ENCODE measurements around the gene TSPAN5.
"Not testable (repeated sequence)": the region's sequence is repeated elsewhere in the genome, so short reads cannot be mapped to it uniquely, and the experiment has no call there.

TSPAN5 gene

DNA sequence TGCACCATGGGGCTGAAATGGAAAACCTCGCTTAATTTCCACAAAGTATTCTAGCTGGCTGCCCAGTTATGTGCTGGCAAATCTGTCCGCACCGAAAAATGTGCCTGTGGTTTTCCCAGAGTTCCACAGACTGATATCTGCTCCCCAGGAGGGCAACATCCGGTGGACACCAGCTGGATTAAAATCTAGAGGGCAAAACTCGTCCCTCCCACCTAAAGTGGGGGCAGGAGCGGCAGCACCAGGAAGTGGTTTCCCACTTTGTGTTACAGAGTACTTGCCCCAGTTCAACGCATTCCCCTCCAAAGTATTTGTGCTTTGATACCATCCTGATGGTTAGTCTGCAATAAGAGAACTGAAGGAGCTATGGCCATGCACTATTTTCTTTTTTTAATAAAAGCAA lies 187.6 kb downstream of the TSPAN5 start:
- DNase-seq (ENCODE audit: insufficient read length, low spot score), result no peak
- no peak for FAIRE-seq

DNA sequence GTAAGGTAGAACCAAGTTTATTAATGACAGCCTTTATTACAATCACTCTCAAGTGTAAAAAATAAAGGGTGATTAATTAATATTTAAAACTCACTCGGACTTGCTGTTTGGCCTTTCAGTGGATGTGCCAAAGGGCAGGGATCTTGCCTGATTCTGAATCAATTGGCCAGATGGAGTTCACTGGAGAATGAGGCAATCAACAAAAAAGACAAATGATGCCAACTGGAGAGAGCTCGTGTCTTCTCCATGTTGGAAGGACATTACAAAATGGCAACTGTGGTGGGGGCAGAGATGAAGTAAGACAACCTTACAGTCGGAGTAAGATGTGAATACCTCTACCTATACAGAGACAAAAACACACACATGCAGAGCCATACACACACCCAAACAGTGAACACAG lies 188.0 kb downstream of the TSPAN5 start:
- DNase-seq (ENCODE audit: insufficient read length, low spot score), result no peak
- FAIRE-seq, result no peak

DNA sequence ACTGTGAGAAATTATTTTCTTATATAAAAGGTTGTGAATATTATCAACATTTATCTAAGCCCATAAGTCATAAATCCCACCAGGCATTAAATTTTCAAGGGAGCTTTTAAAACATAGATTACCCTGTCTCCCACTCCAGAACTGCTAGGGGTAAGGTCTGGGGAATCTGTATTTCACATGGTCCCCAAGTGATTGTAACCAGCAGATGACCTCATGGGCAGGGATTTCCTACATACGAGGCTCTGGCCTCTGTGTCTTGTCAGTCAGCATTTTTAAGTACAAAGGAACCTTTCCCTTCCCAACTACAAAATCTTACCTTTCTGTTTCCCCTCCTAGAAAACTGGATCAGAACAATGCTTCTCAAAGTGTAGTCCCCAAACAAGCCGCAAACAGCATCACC lies 188.6 kb downstream of the TSPAN5 start:
- no peak for FAIRE-seq

DNA sequence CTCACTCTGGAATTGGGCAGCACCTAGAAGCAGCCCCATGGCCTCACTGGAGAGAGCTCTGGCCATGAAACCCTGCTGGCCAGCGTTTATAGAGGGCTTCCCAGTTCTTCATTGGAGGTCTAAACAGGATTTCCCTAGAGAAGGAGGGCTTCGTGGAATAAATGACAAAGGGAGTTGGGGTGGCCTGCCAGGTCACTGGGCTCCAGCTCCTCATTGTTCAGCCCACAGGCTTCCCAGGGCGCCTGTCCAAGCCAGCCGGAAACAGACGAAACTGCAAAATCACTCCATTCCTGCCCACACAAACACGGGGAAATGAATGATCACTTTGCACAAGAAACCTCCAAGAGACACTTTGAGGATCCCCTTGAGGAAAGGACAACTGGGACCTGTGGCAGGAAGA lies 189.7 kb downstream of the TSPAN5 start:
- no peak for FAIRE-seq
- no peak for DNase-seq (ENCODE audit: insufficient read length, low spot score)

More for the DNA sequence above, 188.6 kb downstream of the TSPAN5 start:
- no peak for DNase-seq (ENCODE audit: insufficient read length, low spot score)

DNA sequence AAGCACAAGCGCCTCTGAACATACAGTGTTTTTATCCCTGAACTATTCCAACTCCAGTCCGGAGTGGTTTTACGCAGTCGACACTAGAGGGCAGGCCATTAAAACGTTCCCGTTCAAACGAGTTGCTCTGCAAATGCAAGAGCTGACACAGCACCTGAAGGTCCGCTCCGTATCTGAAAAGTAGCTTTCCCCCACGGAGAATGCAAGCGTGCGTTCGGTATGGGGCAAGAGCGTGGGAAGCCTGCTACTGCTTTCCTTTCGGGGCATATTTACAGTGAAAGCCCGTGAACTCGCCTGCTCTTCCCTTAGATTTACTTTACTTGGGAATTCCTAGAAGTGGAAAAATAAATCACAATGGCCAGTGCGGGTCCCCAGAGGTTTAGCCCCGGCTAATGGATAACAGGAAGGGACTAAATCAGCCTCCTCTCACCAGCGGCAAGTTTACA lies 190.8 kb downstream of the TSPAN5 start:
- DNase-seq (ENCODE audit: insufficient read length, low spot score) (peak; percentile 52), FAIRE-seq (peak; percentile 95)

DNA sequence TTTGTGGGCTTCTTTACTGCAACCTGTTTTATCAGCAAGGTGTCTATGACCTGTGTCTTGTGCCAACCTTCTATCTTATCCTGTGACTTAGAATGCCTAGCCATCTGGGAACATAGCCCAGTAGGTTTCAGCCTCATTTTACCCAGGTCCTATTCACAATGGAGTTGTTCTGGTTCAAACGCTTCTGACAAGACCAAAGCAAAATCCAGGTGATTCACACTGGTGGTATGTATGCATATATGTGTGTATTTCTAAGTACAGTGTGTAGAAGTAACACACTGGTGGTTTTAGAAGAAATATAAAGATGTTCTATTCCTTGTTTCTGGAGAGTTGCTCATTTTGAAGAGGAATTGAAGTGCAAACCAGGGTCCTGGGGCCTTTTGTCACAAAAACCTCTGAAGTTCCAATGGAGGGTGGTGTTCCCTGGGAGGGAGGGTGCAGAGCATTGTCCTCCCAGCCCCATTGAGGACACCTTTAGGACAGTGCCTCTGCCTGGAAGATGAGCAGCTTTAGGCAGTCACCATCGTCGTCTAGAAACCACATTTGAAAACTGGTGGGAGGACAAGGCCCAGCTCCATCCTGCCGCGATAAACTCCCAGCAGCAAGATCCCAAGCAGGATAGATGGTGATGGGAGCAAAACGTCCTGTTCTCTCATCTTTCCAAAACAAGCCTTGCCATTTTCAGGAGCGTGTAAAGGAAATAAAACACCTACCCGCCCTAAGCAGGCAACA lies 191.4 kb downstream of the TSPAN5 start:
- FAIRE-seq (no peak), DNase-seq (ENCODE audit: insufficient read length, low spot score) (no peak)

DNA sequence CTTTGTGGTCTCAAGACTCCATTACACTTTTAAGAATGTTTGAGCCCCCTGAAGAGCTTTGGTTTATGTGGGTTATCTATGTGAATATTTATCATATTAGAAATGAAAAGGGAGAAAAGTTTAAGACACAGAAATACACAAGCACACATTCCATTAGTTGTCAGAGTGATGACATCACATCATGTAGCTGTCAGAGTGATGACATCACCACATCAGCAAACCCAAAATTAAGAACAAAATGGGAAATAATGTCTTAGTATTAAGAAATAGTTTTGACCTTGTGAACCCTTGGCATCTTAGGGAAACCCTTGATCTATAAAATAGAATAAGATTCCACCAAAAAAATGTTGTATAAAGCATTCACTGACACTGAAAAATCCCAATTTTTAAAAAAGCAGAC lies 195.9 kb downstream of the TSPAN5 start:
- DNase-seq (ENCODE audit: insufficient read length, low spot score), result no peak
- FAIRE-seq, result no peak

DNA sequence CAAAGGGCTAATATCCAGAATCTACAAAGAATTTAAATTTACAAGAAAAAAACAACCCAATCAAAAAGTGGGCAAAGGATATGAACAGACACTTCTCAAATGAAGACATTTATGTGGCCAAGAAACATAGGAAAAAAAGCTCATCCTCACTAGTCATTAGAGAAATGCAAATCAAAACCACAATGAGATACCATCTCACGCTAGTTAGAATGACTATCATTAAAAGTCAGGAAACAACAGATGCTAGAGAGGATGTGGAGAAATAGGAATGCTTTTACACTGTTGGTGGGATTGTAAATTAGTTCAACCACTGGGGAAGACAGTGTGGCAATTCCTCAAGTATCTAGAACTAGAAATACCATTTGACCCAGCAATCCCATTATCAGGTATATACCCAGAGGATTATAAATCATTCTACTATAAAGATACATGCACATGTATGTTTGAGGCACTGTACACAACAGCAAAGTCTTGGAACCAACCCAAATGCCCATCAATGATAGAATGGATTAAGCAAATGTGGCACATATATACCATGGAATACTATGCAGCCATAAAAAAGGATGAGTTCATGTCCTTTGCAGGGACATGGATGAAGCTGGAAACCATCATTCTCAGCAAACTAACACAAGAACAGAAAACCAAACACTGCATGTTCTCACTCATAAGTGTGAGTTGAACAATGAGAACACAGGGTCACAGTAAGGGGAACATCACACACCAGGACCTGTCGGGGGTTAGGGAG lies 197.1 kb downstream of the TSPAN5 start:
- DNase-seq (ENCODE audit: insufficient read length, low spot score); FAIRE-seq: not testable (repeated sequence)

DNA sequence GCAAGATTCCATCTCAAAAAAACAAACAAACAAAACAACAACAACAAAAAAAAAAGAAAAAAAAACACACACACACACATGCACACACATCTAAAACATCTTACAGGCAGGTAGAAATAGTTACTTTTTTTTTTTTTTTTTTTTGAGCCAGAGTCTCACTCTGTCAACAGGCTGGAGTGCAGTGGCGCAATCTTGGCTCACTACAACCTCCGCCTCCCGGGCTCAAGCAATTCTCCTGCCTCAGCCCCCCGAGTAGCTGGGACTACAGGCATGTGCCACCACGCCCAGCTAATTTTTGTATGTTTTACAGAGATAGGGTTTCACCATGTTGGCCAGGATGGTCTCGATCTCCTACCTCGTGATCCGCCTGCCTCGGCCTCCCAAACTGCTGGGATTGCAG lies 201.0 kb downstream of the TSPAN5 start:
- FAIRE-seq; DNase-seq (ENCODE audit: insufficient read length, low spot score): not testable (repeated sequence)

DNA sequence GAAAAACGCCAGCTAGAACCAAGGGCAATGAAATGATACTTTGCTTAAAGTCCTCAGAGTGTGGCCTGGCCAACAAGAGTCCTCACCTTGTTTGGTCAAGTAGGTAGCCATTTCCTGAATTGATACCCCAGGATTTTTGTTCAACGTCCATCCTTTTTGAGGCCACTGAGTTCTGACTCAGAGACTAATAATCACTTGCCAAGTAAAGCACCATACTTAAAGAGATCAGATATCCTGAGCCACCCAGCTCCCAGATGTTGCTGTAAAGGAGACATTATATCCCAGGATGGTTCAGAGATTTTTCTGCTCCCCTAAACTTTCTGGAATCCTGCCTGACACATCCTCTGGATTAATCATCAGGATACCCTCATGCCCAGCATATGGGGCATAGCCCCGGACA lies 206.3 kb downstream of the TSPAN5 start:
- DNase-seq (ENCODE audit: insufficient read length, low spot score) (no peak), FAIRE-seq (no peak)

DNA sequence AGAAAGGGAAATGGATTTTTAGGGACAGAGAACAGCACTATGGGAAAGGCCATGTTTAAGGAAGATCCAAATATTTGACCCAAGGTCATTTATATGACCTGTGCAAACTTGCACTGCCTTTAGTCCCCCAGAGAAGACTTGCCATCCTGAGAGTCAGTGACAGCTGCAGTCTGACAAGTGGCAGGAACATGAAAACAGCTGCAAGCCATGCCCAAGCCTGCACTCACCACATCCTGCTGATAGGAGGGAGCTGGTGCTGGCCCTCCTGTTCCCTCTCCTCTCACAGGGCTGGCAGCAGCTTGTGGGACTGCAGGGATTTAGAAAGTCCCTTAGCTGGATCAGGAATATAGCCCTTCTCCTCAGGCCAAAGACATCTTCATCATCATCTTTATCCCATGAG lies 209.5 kb downstream of the TSPAN5 start:
- no peak for DNase-seq (ENCODE audit: insufficient read length, low spot score)
- no peak for FAIRE-seq

DNA sequence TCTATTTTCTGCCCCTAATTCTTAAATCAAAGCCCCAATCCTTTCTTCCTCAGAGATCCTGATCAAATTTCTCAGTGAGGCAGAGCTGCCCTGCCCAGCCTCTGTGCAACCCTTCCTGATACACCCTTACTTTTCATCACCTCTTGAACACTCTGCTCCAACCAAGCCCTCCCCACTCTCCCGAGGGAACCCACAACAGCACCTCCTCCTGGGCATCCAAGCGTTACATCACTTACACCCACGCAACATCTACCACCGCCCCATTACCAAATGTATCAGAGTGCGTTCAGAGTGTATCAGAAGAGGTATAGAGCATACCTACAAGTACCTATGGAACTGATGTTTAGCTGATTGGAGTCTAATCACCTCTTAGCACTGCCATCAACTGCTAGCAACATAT lies 210.8 kb downstream of the TSPAN5 start:
- FAIRE-seq, result peak; percentile 69
- DNase-seq (ENCODE audit: insufficient read length, low spot score), result no peak

DNA sequence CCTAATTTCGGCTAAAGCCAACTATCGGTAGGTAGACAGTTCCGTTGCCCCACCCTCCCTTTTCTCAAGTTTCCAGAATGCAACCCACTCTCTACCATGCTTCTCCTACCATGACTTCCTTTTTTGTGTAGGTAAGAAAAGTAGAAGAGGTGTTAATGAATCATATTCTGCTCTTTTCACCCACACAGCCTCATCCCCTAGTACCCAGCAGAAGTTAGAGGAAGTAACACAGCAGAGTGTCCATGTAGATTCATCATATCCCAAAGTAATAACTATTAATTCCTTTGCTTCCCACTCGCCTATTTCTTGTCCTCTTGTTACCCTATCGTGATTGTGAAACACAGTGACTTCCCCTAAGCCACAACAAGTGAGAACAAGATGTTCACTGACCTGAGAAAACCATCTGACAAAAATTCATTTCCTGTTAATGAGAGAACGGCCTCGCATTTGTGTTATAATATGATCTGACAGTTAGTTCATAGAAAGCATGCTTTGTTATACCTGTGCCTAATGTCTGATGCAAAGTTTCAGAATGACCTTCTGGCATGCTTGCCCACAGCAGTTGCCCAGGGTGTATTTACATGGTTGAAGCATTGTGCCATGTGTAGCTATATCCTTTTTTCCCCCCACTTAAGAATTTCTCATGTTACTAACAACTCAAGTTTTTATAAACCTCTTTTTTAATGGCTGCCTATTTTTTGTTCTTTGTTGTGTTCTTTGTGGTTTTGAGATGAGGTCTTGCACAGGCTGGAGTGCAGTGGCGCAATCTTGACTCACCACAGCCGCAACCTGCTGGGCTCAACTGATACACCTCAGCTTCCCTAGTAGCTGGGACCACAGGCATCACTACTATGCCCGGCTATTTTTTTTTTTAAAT lies 211.7 kb downstream of the TSPAN5 start:
- peak; percentile 9 for DNase-seq (ENCODE audit: insufficient read length, low spot score)
- FAIRE-seq, result peak; percentile 93

DNA sequence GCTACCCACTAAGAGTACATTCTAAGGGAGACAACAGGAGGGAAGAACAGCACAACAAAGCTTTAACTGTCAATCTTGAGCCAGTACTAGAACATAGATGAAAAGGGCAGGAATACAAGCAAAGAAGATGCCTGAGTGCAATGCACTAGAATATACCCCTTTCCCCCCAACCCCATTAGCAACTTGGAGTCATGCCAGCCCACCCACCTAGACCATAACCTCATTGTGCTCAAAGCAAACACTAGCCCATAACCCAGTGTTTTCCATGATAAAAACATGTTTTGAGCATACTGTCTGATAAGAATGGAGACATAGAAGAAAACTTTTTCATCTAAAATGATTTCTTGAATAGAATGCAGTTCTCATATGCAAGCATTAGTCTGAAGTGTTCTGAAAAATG lies 214.0 kb downstream of the TSPAN5 start:
- FAIRE-seq (no peak), DNase-seq (ENCODE audit: insufficient read length, low spot score) (no peak)

DNA sequence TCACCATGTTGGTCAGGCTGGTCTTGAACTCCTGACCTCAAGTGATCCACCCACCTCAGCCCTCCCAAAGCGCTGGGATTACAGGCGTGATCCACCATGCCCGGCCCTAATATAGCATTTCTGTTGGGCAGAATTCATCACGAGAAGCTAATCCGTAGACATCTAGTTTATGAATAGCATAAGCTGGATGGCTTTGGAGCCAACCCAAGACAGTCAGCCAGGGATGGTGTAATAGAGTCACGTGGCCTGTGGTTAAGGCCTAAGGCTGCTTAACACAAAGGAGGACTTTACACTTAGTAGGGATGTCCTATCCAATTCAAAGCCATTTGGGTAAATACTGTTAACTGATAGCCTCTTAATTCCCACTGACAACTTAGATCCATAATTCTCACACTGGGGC lies 223.6 kb downstream of the TSPAN5 start:
- FAIRE-seq (no peak), DNase-seq (ENCODE audit: insufficient read length, low spot score) (no peak)

DNA sequence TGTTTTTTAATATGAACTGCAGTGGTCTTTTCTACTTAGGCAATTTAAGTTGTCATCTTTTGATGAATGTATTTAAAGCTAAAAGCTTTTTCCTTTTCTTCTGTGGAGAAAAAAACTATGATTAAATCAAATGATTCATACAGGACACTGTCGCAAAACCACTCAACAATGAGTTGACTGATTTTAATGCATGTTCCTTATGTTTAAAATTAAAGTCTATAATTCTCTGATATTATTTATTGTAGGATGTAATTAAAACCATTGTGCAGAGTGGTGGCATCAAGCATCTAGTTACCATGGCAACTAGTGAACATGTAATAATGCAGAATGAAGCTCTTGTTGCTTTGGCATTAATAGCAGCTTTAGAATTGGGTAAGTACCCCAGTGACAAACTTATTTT lies 224.7 kb downstream of the TSPAN5 start:
- FAIRE-seq (no peak), DNase-seq (ENCODE audit: insufficient read length, low spot score) (no peak)

DNA sequence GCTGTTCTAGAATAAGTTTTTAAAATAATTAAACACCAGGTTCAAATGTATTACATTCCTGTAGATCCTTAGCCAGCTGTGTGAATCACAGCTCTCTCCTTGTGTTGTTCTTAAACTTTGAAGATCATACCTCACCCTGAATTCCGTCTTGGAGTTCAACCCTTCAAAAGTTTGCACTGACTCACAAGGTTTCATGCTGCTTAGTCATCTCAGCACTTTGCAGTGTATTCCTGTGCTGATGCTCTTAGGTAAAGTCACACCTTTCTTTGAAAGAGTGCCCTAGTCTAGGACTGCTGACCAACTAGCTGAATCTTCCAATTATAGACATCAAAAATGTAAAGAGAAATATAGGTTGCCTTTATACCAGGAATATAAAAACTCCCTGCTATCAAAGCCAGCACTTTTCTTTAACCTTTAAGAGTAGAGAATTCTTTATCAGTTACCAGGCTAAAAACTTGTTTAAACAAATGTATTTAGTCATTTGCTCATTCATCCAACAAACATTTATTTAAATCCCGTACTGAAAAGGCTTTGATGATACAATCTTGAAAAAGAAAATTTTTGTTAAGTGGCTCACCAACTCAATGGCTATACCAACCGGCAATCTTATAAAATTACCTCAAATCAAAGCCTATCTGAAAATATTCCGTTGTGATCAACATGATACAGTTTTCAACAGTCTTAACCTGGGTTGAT lies 227.6 kb downstream of the TSPAN5 start:
- no peak for DNase-seq (ENCODE audit: insufficient read length, low spot score)
- FAIRE-seq, result no peak

DNA sequence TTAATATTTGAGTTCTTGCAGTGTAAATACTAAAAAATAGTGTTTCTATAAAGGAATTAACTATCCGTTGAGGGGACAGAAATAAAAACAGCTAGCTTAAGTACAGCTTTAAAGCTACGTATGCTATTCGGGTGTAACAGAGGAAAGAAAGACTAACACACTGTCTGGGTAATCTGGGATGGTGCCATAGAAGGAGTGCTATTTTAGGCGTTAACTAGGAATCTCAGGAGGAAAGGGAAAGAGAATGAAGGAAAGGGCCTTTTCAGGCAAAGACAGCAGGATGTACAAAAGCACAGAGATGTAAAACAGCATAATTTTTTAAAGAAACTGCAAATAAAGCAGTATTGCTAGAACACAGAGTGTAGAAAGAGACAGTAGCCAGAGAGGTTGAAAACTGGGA lies 235.4 kb downstream of the TSPAN5 start:
- no peak for DNase-seq (ENCODE audit: insufficient read length, low spot score)
- no peak for FAIRE-seq

DNA sequence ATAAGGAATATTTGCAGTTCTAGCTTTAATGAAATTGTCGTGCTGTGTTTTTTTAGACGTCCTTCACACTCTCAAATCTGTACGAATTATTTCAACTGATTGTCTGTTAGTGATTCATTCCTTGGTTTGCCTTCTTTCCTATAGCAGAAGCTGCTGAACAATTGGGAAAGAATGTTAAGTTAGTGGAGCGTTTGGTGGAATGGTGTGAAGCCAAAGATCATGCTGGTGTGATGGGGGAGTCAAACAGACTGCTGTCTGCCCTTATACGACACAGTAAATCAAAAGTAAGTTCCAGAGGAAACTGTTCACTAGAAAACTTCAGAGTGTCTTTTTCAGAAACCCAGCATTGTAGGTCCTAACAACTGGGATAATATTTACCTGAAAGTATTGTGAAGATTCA lies 237.3 kb downstream of the TSPAN5 start:
- DNase-seq (ENCODE audit: insufficient read length, low spot score), result no peak
- no peak for FAIRE-seq
